Measurements from ENCODE around the gene EIF2S3B. TPM values are rescaled to one million over a fixed set of nuclear protein-coding genes. Genes with fewer than 3 reads are reported as not detected.

EIF2S3B gene
- total RNA-seq, 1 experiment from 2014 or later = 1.8 TPM

GRCh38 chr12:10529603-10530002 is 23.9 kb downstream of the EIF2S3B start:
- Histone ChIP-seq H3K36me3 (no peaks in the 10 kb centered on the region), H3K9me3 (no peaks in the 10 kb centered on the region; the same call in 1 of the 2 replicates), H3K27me3 (no peaks in the 10 kb centered on the region), H3K4me3 (no peak overlapping the region)
- no peak for DNase-seq

DNA sequence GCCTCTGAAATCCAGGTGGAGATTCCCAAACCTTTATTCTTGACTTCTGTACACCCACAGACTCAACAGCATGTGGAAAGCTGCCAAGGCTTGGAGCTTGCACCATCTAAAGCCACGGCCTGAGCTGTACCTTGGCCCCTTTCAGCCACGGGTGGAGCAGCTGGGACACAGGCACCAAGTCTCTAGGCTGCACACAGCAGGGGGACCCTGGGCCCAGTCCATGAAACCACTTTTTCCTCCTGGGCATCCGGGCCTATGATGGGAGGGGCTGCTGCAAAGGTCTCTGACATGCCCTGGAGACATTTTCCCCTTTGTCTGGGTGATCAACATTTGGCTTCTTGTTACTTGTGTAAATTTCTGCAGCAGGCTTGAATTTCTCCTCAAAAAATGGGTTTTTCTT is 32.0 kb downstream of the EIF2S3B start:
- DNase-seq = no peak
- Histone ChIP-seq H3K27me3 (no peaks in the 10 kb centered on the region), H3K4me3 (no peak overlapping the region), H3K36me3 (no peaks in the 10 kb centered on the region), H3K9me3 (peaks cover 3% of the 10 kb centered on the region)

GRCh38 chr12:10540776-10541205 is 35.1 kb downstream of the EIF2S3B start:
- DNase-seq = no peak
- H3K9me3 ChIP-seq = peaks cover 3% of the 10 kb centered on the region; the same call in 1 of the 2 replicates

GRCh38 chr12:10543499-10543898 is 37.8 kb downstream of the EIF2S3B start:
- H3K4me3 ChIP-seq = no peak overlapping the region
- peaks cover 3% of the 10 kb centered on the region; the same call in 1 of the 2 replicates for H3K9me3 ChIP-seq
- H3K27me3 ChIP-seq = no peaks in the 10 kb centered on the region
- H3K36me3 ChIP-seq = no peaks in the 10 kb centered on the region
- no peak for DNase-seq

More at GRCh38 chr12:10540776-10541205, 35.1 kb downstream of the EIF2S3B start:
- Histone ChIP-seq H3K4me3 (no peak overlapping the region), H3K36me3 (no peaks in the 10 kb centered on the region), H3K27me3 (no peaks in the 10 kb centered on the region)

GRCh38 chr12:10551375-10551774 is 45.7 kb downstream of the EIF2S3B start:
- H3K27me3 ChIP-seq = no peaks in the 10 kb centered on the region
- no peaks in the 10 kb centered on the region for H3K36me3 ChIP-seq
- no peak overlapping the region for H3K4me3 ChIP-seq
- DNase-seq = no peak
- 0 out of 2 replicates have a peak, but pooled peaks cover 3% of the 10 kb centered on the region for H3K9me3 ChIP-seq

- no peak for DNase-seq
- H3K36me3 ChIP-seq = no peaks in the 10 kb centered on the region
- H3K9me3 ChIP-seq = 0 out of 2 replicates have a peak, but pooled peaks cover 3% of the 10 kb centered on the region
- H3K4me3 ChIP-seq = no peak overlapping the region
- no peaks in the 10 kb centered on the region for H3K27me3 ChIP-seq
Measured at GRCh38 chr12:10553148-10553547, 47.5 kb downstream of the EIF2S3B start.

DNA sequence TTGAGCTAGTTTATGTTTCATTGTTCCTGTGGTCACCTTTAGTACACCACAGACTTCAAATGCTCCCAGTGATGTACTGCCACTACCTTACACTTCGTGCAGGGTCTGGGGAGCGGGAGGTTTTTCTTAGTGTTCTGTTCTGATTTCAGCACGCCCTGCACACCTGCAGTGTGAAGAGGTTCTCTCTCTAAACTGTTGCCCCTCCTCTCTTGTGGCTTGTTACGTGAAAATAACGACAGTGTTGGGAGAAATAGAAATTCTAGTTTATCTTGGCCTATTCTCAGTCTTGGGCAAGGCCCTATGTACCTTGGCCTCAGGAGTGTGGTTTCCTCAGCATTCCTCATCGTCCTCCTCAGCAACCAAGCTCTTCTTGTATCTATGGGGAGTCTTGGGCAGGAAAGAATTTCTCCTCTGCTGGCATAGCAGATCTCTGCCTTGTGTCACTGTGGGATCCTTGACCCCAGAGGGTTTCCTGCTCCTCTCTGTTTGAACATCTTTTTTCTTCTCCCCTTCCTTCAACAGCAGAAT is 48.6 kb downstream of the EIF2S3B start:
- Histone ChIP-seq H3K27me3 (no peaks in the 10 kb centered on the region), H3K4me3 (no peak overlapping the region), H3K36me3 (no peaks in the 10 kb centered on the region), H3K9me3 (0 out of 2 replicates have a peak, but pooled peaks cover 3% of the 10 kb centered on the region)
- DNase-seq = no peak

DNA sequence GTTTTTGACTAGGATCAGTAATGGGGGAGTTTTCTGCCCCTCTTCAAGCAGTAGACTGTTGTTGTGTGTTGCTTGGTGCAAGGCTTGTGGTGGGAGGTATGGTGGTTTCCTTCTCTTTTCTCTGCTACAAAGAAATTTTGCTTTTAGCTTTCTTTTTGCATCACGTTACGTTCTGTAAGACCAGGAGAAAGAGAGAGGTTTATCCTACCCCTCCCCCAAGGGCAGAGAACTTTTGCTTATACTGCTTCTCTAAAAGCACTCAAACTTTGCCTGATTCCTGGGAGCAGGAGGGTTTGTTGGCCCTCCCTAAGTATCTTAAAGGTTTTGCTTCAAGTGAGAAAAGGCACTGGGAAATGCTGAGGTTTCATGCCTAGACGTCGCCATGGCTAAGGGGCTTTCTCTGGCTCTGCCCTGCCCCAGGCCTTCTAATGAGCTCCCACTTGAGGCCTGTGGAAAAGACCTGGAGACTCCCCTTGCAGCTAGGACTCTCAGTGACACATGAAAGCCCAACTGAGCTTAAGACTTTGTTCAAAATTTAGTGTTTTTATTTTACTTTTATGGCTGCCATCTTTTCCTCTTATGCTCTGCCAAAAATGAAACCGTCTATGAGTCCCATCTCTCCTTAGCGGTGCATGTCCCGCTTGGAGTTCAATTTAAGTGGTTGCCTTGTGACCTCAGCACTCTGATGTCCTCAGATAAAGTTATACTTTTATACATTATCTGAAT is 49.2 kb downstream of the EIF2S3B start:
- Histone ChIP-seq H3K36me3 (no peaks in the 10 kb centered on the region), H3K9me3 (0 out of 2 replicates have a peak, but pooled peaks cover 3% of the 10 kb centered on the region), H3K27me3 (no peaks in the 10 kb centered on the region), H3K4me3 (no peak overlapping the region)
- DNase-seq = no peak

- no peak for DNase-seq
Measured at GRCh38 chr12:10557329-10557728, 51.6 kb downstream of the EIF2S3B start.

DNA sequence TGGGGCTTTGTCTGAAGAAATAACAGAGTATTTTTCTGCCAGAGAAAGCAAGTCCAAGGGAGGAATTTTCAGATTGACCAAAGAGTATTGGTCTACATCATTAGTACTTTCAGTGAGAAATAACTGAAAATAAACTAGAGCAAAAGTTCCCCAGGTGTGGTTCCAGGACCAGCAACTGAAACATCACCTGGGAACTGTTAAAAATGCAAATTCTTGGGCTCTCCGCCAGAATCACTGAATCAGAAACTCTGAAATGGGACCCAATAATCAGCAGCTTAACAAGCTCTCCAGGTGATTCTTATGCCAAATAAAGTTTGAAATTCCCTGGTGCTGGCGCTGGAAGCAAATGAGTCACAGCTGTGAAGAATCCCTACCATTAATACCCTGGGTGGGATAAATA is 52.1 kb downstream of the EIF2S3B start:
- Histone ChIP-seq H3K36me3 (no peaks in the 10 kb centered on the region), H3K9me3 (no peaks in the 10 kb centered on the region), H3K4me3 (no peak overlapping the region), H3K27me3 (no peaks in the 10 kb centered on the region)
- DNase-seq = peak; percentile 7

More at GRCh38 chr12:10557329-10557728, 51.6 kb downstream of the EIF2S3B start:
- Histone ChIP-seq H3K36me3 (no peaks in the 10 kb centered on the region), H3K9me3 (no peaks in the 10 kb centered on the region), H3K27me3 (no peaks in the 10 kb centered on the region), H3K4me3 (no peak overlapping the region)

Other genes with a start within 250 kb of the EIF2S3B start
- gene KLRD1, start 198.0 kb upstream of the EIF2S3B start, total RNA-seq (2014; rRNA removed; shearing (Covaris generic); ENCODE audit: low replicate concordance) = not detected in 2 replicates
- not detected in 2 replicates for gene KLRK1, start 115.8 kb upstream of the EIF2S3B start, total RNA-seq (2014; rRNA removed; shearing (Covaris generic); ENCODE audit: low replicate concordance)
- gene KLRC4, start 96.1 kb upstream of the EIF2S3B start, total RNA-seq (2014; rRNA removed; shearing (Covaris generic); ENCODE audit: low replicate concordance) = not detected in 2 replicates
- gene KLRC3, start 85.3 kb upstream of the EIF2S3B start, total RNA-seq (2014; rRNA removed; shearing (Covaris generic); ENCODE audit: low replicate concordance) = not detected in 2 replicates
- not detected in 2 replicates for gene KLRC2, start 69.9 kb upstream of the EIF2S3B start, total RNA-seq (2014; rRNA removed; shearing (Covaris generic); ENCODE audit: low replicate concordance)
- gene KLRC1, start 52.5 kb upstream of the EIF2S3B start, total RNA-seq (2014; rRNA removed; shearing (Covaris generic); ENCODE audit: low replicate concordance) = not detected in 2 replicates
- 39.7 and 42.7 TPM in 2 replicates for gene MAGOHB, start 107.7 kb downstream of the EIF2S3B start, total RNA-seq (2014; rRNA removed; shearing (Covaris generic); ENCODE audit: low replicate concordance)
- not detected in 2 replicates for gene STYK1, start 168.2 kb downstream of the EIF2S3B start, total RNA-seq (2014; rRNA removed; shearing (Covaris generic); ENCODE audit: low replicate concordance)
- 325 and 352 TPM in 2 replicates for gene YBX3, start 217.4 kb downstream of the EIF2S3B start, total RNA-seq (2014; rRNA removed; shearing (Covaris generic); ENCODE audit: low replicate concordance)